ENCODE data around the gene PRB3. TPM values are rescaled to one million over a fixed set of nuclear protein-coding genes. Genes with fewer than 3 reads are reported as not detected.

The PRB3 gene
- total RNA-seq, 2 donors from 2014 or later, result 0.35 to 0.95 TPM

DNA sequence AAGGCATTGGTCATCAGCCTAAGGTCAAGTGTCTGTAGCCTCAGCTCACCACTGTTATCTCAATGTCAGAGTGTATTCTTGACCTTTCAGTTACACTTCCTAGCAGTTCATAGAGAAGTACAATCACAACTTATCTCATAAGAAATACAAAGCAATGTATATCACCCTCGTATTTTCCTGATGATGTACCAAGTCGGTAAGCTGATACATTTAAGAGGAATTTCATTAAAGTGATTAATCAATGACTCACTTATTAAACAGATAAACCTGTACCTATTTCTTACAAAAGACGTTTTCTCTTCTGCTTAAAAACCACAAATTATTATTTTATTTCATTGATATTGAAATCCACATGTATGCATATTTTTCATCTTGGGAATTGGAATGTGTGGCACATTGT is 3.9 kb upstream of the PRB3 start:
- H3K27ac ChIP-seq (ENCODE audit: low read depth, low read length), result no peak overlapping the region
- no peaks in the 10 kb centered on the region for H3K4me1 Mint-ChIP-seq
- no peaks in the 10 kb centered on the region for H3K9me3 Mint-ChIP-seq
- no peaks in the 10 kb centered on the region for H3K27me3 Mint-ChIP-seq (ENCODE audit: insufficient read depth)
- H3K36me3 ChIP-seq (ENCODE audit: control insufficient read depth, insufficient read depth, low read length), result no peaks in the 10 kb centered on the region
- no peaks in the 10 kb centered on the region for H3K4me1 ChIP-seq (ENCODE audit: control insufficient read depth, insufficient read depth, low read length)
- DNase-seq, result no peak
- no peak overlapping the region for H3K9ac ChIP-seq (ENCODE audit: extremely low read depth, low read length, poor library complexity, severe bottlenecking)
- TF ChIP-seq, protein P1, sequence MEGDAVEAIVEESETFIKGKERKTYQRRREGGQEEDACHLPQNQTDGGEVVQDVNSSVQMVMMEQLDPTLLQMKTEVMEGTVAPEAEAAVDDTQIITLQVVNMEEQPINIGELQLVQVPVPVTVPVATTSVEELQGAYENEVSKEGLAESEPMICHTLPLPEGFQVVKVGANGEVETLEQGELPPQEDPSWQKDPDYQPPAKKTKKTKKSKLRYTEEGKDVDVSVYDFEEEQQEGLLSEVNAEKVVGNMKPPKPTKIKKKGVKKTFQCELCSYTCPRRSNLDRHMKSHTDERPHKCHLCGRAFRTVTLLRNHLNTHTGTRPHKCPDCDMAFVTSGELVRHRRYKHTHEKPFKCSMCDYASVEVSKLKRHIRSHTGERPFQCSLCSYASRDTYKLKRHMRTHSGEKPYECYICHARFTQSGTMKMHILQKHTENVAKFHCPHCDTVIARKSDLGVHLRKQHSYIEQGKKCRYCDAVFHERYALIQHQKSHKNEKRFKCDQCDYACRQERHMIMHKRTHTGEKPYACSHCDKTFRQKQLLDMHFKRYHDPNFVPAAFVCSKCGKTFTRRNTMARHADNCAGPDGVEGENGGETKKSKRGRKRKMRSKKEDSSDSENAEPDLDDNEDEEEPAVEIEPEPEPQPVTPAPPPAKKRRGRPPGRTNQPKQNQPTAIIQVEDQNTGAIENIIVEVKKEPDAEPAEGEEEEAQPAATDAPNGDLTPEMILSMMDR (conservative IDR thresholded peaks at IDR 0.05), result no peak
- no peaks in the 10 kb centered on the region for H3K27me3 ChIP-seq (ENCODE audit: control insufficient read depth, insufficient read depth, low read length, poor library complexity, severe bottlenecking)
- H3K36me3 Mint-ChIP-seq (ENCODE audit: low read depth), result no peaks in the 10 kb centered on the region
- no peaks in the 10 kb centered on the region for H3K9me3 ChIP-seq (ENCODE audit: control insufficient read depth, low read length)
- 80 to 96% methylated on average over 1 to 3 of the region's 3 CpGs for WGBS, 2 experiments (ENCODE audit: insufficient coverage in 1 of 2, insufficient read length in 1 of 2)
- H3K4me3 Mint-ChIP-seq, result no peak overlapping the region
- H3K4me3 ChIP-seq (ENCODE audit: low read length), result no peak overlapping the region
- no peak overlapping the region for H3K27ac Mint-ChIP-seq

DNA sequence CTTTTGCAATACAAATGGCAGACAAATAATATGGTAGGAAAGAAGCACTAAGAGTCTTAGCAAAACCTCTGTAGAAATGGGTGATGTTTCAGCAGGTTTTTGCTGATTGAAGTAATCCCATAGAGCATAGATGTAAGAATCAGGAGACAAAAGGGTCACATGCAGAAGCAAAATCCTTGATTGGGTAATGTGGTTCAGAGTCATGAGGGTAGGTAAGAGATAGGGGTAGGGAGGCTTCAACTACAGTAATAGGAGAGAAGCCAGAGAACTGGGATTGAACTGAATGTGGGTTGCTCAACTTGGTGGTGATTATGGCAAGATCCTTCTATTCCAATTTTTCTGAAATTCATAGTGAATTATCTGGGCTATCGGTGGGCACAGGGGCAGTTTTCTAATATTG is 5.0 kb downstream of the PRB3 start:
- Mint-ChIP-seq H3K9me3 (peaks cover 12% of the 10 kb centered on the region), H3K4me3 (no peak overlapping the region), H3K4me1 (no peaks in the 10 kb centered on the region), H3K36me3 (ENCODE audit: low read depth) (no peaks in the 10 kb centered on the region), H3K27ac (no peak overlapping the region), H3K27me3 (ENCODE audit: insufficient read depth) (no peaks in the 10 kb centered on the region)
- Histone ChIP-seq H3K27me3 (ENCODE audit: control insufficient read depth, insufficient read depth, low read length, poor library complexity, severe bottlenecking) (no peaks in the 10 kb centered on the region), H3K36me3 (ENCODE audit: control insufficient read depth, insufficient read depth, low read length) (no peaks in the 10 kb centered on the region), H3K4me1 (ENCODE audit: control insufficient read depth, insufficient read depth, low read length) (no peaks in the 10 kb centered on the region), H3K4me3 (ENCODE audit: low read length) (no peak overlapping the region), H3K27ac (ENCODE audit: low read depth, low read length) (no peak overlapping the region), H3K9ac (ENCODE audit: extremely low read depth, low read length, poor library complexity, severe bottlenecking) (no peak overlapping the region), H3K9me3 (ENCODE audit: control insufficient read depth, low read length) (no peaks in the 10 kb centered on the region)
- 100% methylated on average over 1 of the region's 1 CpG for WGBS, 2 experiments (ENCODE audit: insufficient coverage in 1 of 2, insufficient read length in 1 of 2)
- DNase-seq, result no peak
- TF ChIP-seq, protein P1 (conservative IDR thresholded peaks at IDR 0.05), result no peak

DNA sequence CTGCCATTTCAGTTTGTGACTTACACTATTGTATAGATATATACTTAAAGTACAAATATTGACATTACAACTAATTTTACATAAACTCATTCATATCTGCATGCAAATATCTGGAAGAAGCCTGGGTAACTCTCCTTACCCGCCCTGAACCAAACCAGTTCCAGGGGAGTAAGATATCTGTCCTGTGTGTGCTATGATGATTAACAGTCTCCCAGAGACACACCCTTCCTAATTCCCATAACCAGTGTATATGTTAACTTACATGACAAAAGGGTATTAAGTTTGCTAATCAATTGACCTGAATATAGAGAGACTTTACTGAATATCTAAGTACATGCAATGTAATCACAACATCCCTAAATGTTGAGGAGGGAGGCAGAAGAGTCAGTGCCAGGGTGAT is 23.0 kb downstream of the PRB3 start:
- peaks cover 3% of the 10 kb centered on the region for H3K4me1 Mint-ChIP-seq
- no peak overlapping the region for H3K27ac ChIP-seq (ENCODE audit: low read depth, low read length)
- H3K27me3 ChIP-seq (ENCODE audit: control insufficient read depth, insufficient read depth, low read length, poor library complexity, severe bottlenecking), result no peaks in the 10 kb centered on the region
- no peak overlapping the region for H3K27ac Mint-ChIP-seq
- H3K4me1 ChIP-seq (ENCODE audit: control insufficient read depth, insufficient read depth, low read length), result no peaks in the 10 kb centered on the region
- no peaks in the 10 kb centered on the region for H3K36me3 Mint-ChIP-seq (ENCODE audit: low read depth)
- 80% methylated on average over 1 of the region's 1 CpG; no CpG with 5 or more reads in 1 of the 2 experiments for WGBS, 2 experiments (ENCODE audit: insufficient coverage in 1 of 2, insufficient read length in 1 of 2)
- H3K36me3 ChIP-seq (ENCODE audit: control insufficient read depth, insufficient read depth, low read length), result no peaks in the 10 kb centered on the region
- no peak for DNase-seq
- no peaks in the 10 kb centered on the region for H3K9me3 ChIP-seq (ENCODE audit: control insufficient read depth, low read length)
- H3K27me3 Mint-ChIP-seq (ENCODE audit: insufficient read depth), result no peaks in the 10 kb centered on the region
- H3K9ac ChIP-seq (ENCODE audit: extremely low read depth, low read length, poor library complexity, severe bottlenecking), result no peak overlapping the region
- H3K4me3 ChIP-seq (ENCODE audit: low read length), result no peak overlapping the region
- TF ChIP-seq, protein P1 (conservative IDR thresholded peaks at IDR 0.05), result no peak
- H3K9me3 Mint-ChIP-seq, result no peaks in the 10 kb centered on the region
- H3K4me3 Mint-ChIP-seq, result no peak overlapping the region

Data from endodermal cell (in vitro differentiated cells).